Activated CD4-positive, alpha-beta T cell treated with anti-CD3 and anti-CD28 coated beads, Interleukin-2, Interleukin-6, amounts not matched to agents 100 ng/mL and 50 ng/mL, durations not matched to agents 16 hours and 8 hours (primary cell): ENCODE results near the gene PARP1.

Source experiments
- DNase-seq: peaks from one replicate; pipeline ENCODE4 v3.0.0-alpha.2; 2020

PARP1 gene

GRCh38 chr1:226404904-226405222 is 3.0 kb downstream of the PARP1 start:
- DNase-seq: no peak

GRCh38 chr1:226404063-226404903 is 3.6 kb downstream of the PARP1 start:
- no peak for DNase-seq

DNA sequence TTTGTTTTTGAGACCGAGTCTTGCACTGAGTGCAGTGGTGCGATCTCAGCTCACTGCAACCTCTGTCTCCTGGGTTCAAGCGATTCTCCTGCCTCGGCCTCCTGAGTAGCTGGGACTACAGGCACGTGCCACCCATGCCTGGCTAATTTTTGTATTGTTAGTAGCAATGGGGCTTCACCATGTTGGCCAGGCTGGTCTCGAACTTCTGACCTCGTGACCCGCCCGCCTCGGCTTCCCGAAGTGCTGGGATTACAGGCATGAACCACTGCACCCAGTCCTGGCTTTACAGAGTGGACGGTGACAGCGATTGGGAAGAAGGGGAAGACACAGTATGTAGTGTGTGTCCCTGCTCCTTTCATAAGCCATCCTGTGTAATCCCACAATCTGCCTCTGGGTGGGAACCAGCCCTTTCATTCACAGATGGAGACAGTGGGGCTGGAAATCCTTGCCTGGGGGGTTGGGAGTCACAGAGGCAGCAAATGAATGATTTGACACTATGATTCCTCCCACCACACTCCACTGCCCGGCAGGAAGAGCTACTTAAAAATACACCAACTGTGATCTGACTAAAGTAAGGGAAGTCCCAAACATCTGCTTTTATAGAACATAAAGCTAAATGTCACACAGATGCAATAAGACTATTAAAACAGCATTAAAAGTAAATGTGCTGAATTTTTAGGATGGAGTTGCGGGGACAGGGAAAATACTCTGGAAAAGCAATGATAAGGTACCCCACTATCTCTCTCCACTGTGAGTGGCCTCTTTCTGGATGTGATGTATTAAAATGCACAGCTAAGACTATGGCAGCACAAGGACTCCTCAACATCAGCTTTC is 4.5 kb downstream of the PARP1 start:
- DNase-seq: peak; percentile 12

DNA sequence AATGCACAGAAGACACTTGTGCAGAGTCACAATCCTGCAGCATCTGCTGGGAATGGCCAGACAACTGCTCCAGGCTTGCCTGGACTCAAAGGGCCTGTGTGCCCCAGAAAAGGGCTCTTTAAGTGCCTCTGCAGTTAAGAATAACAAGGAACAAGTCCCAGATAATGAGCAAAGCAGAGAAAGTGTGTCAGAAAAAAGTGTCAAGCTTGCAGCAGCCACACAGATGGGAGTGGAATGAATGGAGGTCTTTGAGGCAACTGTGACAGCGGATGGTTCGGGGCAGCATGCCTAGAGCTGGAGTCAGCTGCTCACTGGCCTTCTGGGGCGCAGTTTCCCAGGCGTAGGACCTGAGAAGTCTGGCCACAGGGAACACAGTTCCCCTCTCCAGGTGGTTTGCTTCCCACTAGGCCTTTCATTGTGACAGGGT is 5.1 kb downstream of the PARP1 start:
- DNase-seq: no peak

DNA sequence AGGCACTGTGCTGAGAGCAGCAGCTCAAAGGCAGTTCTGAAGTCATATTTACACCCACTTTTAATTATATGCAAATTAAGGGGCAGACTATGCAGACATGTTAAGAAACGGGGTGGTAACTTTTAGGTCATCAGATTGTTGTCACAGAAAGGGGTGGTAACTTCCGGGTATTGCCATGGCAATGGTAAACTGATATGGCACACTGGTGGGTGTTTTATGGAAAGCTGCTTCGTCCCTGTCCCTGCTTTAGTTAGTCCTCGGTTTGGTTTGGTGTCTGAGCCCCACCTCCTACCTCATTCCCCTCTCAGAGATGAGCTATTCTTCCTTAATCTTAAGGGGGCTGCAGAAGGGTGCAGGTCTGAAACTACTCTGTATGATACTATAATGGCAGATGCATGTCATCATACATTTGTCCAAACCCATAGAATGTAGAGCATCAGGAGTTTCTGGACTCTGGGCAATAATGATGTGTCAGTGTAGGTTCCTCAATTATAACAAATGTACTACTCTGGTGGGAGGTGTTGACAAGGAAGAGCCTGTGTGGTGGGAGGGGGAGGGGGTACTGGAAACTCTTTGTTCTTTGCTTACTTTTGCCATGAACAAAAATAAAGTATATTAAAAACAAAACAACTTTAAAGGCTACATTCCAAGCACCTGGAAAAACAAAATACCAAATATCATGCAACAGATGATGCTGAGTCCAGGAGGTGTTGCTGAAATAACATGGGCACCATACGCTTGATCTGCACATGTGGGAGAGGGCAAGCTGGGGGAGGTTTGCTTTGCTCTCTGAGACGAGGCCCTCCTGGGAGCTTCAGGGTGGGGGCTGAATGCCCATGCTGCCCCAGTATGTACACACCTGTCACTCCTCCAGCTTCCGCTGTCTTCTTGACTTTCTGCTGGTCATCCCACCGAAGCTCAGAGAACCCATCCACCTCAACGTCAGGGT is 6.3 kb downstream of the PARP1 start:
- no peak for DNase-seq

DNA sequence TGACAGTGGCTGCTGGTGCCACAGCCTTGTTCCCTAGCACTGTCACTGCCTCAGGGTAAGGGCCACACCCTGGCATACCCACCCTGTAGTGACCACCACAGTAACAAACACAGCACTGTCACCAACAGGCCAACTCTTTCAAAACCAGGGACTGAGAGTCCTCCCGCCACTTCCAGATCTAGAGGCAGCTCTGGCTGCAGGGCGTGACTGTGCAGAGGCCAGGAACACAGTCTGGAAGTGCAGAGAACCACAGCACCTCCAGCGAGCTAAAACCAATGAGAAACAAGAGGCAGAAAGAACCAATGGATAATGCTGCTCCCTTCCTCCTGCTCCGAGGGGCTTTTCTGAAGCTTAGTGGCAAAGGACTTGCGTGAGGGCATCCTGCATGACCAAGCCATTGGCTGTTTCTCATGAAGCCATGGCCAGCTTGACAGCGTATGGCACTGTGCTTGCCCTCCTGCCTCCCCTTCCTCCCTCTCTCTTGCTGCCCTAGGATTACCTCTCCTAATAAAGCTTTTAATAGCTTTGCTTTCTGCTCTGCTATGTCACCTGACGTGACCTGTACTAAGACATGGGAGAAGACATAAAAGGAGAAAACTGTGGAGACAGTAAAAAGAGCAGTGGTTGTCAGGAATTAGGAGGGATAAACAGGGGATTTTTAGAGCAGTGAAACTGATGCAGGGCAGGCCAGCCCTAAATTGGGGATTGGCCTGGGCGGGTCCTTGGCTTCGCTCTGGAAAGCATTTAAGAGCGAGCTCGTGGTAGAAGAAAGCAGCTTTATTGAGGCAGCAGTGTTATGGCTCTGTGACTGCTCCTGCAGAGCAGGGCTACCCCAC is 7.2 kb downstream of the PARP1 start:
- no peak for DNase-seq

GRCh38 chr1:226397955-226398636 is 9.8 kb downstream of the PARP1 start:
- no peak for DNase-seq

GRCh38 chr1:226397011-226397926 is 10.6 kb downstream of the PARP1 start:
- no peak for DNase-seq

DNA sequence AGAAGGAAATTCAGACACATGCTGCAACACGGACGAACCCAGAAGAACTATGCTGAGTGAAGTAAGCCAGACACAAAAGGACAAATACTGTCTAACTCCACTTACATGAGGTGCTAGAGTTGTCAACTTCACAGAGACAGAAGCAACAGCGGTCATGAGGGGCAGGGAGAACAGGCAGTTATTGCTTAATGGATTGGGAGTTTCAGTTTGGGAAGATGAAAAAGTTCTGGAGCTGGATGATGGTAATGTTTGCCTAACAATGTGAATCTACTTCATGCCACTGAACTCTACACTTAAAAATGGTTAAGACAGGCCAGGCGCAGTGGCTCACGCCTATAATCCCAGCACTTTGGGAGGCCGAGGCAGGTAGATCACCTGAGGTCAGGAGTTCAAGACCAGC is 12.1 kb downstream of the PARP1 start:
- no peak for DNase-seq

DNA sequence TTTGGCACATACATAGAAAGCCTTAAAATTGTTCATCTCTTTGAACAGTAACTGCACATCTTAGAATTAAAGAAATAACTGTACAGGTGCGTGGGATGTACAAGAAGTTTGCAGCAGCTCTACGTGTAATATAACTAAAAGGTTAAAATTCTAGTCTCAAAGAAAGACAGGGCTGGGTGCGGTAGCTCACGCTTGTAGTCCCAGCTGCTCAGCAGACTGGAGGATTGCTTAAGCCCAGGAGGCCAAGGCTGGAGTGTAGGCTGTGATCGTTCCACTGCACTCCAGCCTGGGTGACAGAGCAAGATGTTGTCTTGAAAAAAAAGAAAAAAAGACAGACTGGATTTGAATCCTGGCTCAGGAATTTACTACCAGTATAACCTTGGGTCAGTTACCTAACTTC is 13.4 kb downstream of the PARP1 start:
- no peak for DNase-seq

- no peak for DNase-seq
Measured at GRCh38 chr1:226390681-226391080, 17.2 kb downstream of the PARP1 start.

- DNase-seq: no peak
Measured at GRCh38 chr1:226388131-226388530, 19.8 kb downstream of the PARP1 start.

DNA sequence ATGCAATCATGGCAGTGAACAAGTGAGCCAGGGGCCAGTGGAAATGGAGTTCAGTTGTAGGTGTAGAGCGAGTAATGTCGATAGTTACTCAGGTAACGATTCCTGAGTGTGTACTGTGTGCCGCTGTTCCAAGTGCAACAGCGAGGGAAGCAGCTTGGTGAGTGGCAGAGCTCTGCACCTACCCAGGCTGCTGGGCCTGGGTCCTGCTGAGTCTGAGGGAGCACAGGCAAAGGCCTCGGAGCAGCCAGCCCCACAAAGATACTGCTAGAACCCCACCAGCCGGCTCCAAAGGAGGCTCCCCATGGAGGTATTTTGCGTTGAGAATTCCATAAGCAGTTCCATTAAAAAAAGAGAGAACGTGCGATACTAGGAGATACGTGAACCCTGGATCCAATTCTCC is 23.2 kb downstream of the PARP1 start:
- no peak for DNase-seq

DNA sequence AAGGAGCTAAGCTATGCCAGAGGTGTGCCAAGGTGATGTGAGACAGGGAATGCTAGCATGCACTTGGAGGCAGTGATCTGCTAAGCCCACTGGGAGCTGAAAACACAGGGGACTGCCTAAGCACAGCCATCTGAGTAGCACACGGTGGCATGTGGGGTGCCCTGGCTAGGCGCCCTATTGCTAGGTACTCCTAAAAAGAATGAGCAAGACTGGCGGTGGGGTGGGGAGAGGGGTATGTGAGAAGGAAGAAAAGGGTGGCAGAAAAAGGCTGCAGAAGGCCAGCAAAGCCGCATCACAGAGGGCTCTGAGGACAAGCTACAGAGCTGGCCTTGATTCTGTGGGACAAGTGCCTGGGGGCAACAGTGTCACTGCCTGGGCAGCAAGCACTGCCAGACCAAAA is 23.9 kb downstream of the PARP1 start:
- no peak for DNase-seq

- DNase-seq: no peak
Measured at GRCh38 chr1:226382030-226382429, 25.9 kb downstream of the PARP1 start.

DNA sequence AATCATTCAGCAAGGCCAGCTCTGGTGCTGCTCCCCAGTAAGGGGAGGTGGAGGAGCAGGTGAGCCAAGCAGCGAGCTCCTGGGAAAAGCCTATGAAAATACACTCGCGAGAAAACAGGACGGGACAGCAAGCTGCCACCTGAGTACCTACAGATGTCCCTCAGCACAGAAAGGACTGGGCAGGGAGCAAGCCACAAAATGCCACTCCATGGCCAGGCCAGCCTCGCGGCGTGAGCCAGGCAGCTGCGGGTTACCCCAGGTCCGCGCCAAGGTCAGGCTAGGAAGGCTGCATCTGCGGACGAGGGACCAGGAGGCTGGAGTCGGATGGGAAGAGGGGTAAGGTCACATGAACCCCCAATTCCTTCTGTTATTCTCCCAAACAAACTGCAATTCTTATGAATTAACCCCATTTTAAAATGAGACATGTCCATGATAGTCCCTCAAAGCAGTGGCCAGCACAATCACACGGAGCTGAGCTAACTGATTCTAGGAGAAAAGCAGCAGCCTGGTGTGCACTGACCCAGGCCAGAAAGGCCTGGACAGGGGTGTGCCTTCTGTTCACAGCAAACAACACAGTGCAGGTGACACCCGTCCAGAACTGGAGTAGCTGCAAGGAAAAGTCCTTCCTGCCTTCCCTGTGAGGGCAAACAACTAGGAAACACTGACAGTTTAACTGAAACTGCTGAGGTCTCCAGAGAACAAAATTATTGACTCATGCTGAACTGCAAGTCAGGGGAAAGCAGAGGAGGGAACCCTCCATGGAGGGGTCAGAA is 26.5 kb downstream of the PARP1 start:
- DNase-seq: no peak

GRCh38 chr1:226378071-226378470 is 29.8 kb downstream of the PARP1 start:
- no peak for DNase-seq

DNA sequence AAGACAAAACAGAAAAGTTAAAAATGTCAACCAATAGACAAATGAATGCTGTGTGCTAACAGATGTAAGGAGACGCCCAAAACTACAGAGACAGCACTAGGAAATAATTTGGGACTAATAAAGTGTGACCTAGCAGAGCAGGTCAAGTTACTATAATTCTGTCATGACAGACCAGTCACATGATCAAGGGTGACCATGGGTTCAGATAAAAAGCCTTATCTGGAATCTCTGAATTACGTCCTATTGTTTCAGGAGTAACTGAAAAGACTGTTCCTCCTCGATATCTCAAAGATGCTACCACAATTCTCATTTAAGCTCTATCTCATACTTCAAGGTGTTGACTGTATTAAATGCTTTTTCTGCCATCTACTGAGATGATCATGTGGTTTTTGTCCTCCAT is 31.6 kb downstream of the PARP1 start:
- DNase-seq: no peak

DNA sequence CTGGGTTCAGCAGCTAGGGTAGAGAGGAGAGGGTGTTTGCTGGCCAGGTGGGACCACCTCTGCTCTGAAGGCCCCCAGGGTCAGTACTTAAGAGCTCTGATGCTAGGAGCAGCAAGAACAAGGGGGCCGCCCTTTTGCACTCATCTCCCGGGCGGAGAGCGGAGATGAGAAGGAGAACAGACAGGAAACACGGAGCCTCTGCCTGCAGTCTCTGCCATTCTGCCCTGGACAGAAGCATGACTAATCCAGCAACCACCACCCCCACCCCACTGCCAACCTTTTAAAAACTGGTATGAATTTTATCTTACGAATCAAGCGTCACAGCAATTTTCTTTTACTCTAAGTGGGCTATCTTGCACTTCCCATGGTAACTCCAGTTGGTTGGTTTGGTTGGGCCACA is 34.5 kb downstream of the PARP1 start:
- DNase-seq: no peak

GRCh38 chr1:226372885-226373284 is 35.0 kb downstream of the PARP1 start:
- no peak for DNase-seq
